PC-3 (cell line): Measurements from ENCODE around the gene GMEB2. TPM values are rescaled to one million over a fixed set of nuclear protein-coding genes. Genes with fewer than 3 reads are reported as not detected.

Source experiments
- ATAC-seq: fragments of 200-7000 bp; cut with Tn5 transposase; 2 replicates; pipeline ENCODE4 v1.9.1; 2020; ENCODE audit warnings: mild to moderate bottlenecking, moderate library complexity
- BruUV-seq: library from RNA; stranded (reverse); fragments of 400-500 nt; replicated peaks from 2 replicates; lab custom pipeline; 2021; lab: Mats Ljungman, UMichigan
- CTCF ChIA-PET: fragments of 300-600 bp; sonication (Branson Sonifier 250); formaldehyde crosslinking; loops from one replicate; lab custom pipeline; 2022; ENCODE audit warnings: antibody characterized with exemption; lab: Charles Lee
- POLR2A ChIA-PET: fragments of 300-600 bp; sonication (Branson Sonifier 250); formaldehyde crosslinking; loops from one replicate; lab custom pipeline; 2022; ENCODE audit warnings: antibody characterized with exemption; ENCODE audit not compliant: unreplicated experiment; lab: Charles Lee
- DNase-seq: peaks from one replicate; pipeline ENCODE4 v3.0.0-alpha.2; 2015
- H2AFZ ChIP-seq: fragments of 300-600 bp; sonication (generic); 2 replicates; pipeline ENCODE4 v1.6.0; 2016; ENCODE audit warnings: antibody characterized with exemption, low read length
- H3F3A ChIP-seq: fragments of 300-600 bp; sonication (generic); one replicate; pipeline ENCODE4 v1.6.0; 2017; ENCODE audit warnings: antibody characterized with exemption, low read length, control low read depth, mild to moderate bottlenecking; ENCODE audit not compliant: unreplicated experiment
- H3K27ac ChIP-seq: fragments of 300-600 bp; sonication (generic); 2 replicates; pipeline ENCODE4 v1.5.1; 2016; ENCODE audit warnings: mild to moderate bottlenecking, low read length
- H3K27me3 ChIP-seq: fragments of 300-600 bp; sonication (generic); 2 replicates; pipeline ENCODE4 v1.6.1; 2016; ENCODE audit warnings: low read length, mixed read lengths
- H3K36me3 ChIP-seq: fragments of 300-600 bp; sonication (generic); 2 replicates; pipeline ENCODE4 v1.6.1; 2016; ENCODE audit warnings: low read depth, mixed run types, low read length, mixed read lengths
- H3K4me1 ChIP-seq: fragments of 300-600 bp; sonication (generic); 2 replicates; pipeline ENCODE4 v1.5.1; 2016; ENCODE audit warnings: low read length; ENCODE audit not compliant: insufficient read depth
- H3K4me2 ChIP-seq: fragments of 300-600 bp; sonication (generic); 2 replicates; pipeline ENCODE4 v1.6.0; 2016; ENCODE audit warnings: low read length
- H3K4me3 ChIP-seq: fragments of 300-600 bp; sonication (generic); 2 replicates; pipeline ENCODE4 v1.5.1; 2016; ENCODE audit warnings: mild to moderate bottlenecking, low read length, mixed read lengths
- H3K79me2 ChIP-seq: fragments of 300-600 bp; sonication (generic); 2 replicates; pipeline ENCODE4 v1.6.1; 2017; ENCODE audit warnings: low read length, mixed read lengths
- H3K9ac ChIP-seq: fragments of 300-600 bp; sonication (generic); 2 replicates; pipeline ENCODE4 v1.6.0; 2016; ENCODE audit warnings: mild to moderate bottlenecking, low read length
- H3K9me2 ChIP-seq: fragments of 300-600 bp; sonication (generic); replicated peaks from 2 replicates; pipeline ENCODE4 v1.6.1; 2016; ENCODE audit warnings: mixed run types, low read length, mixed read lengths
- H3K9me3 ChIP-seq: fragments of 300-600 bp; sonication (generic); 2 replicates; pipeline ENCODE4 v1.6.1; 2016; ENCODE audit warnings: low read length, mixed read lengths
- H4K20me1 ChIP-seq: fragments of 300-600 bp; sonication (generic); 2 replicates; pipeline ENCODE4 v1.6.1; 2016; ENCODE audit warnings: low read length, mixed read lengths
- EZH2 ChIP-seq: fragments of 300-600 bp; sonication (generic); IDR thresholded peaks from one replicate; pipeline ENCODE4 v1.6.1; 2017; ENCODE audit warnings: antibody characterized with exemption, mild to moderate bottlenecking, low read length; ENCODE audit not compliant: unreplicated experiment
- EZH2phosphoT487 ChIP-seq: fragments of 300-600 bp; sonication (generic); IDR thresholded peaks from 2 replicates; pipeline ENCODE4 v1.6.1; 2018; ENCODE audit warnings: mild to moderate bottlenecking, antibody characterized with exemption, low read length, borderline replicate concordance
- intact Hi-C: fragments of 100-400 bp; cut with micrococcal nuclease; formaldehyde crosslinking; loops from 2 replicates; pipeline ENCODE4 v1.9.0; 2023
- total RNA-seq: library from RNA; depleted of rRNA; stranded (reverse); fragments of >200 nt; gene quantifications from 2 replicates; pipeline ENCODE4 v1.2.3, GENCODE V29; 2014
- TF ChIP-seq, protein P1 (sequence below): fragments of 300-600 bp; sonication (generic); conservative IDR thresholded peaks from 2 replicates; pipeline ENCODE4 v1.5.1; 2017; ENCODE audit warnings: antibody characterized with exemption, low read depth, mild to moderate bottlenecking, low read length

The GMEB2 gene
- total RNA-seq, 1 experiment from 2014 or later = 13.7 TPM

- Histone ChIP-seq H4K20me1 (no peaks in the 10 kb centered on the region), H3K9me3 (no peaks in the 10 kb centered on the region), H2AFZ (no peak overlapping the region), H3K9ac (no peak overlapping the region), H3K36me3 (peaks cover 58% of the 10 kb centered on the region), H3K4me2 (no peak overlapping the region), H3F3A (no peaks in the 10 kb centered on the region), H3K79me2 (peaks cover 9% of the 10 kb centered on the region), H3K4me1 (no peaks in the 10 kb centered on the region), H3K27me3 (no peaks in the 10 kb centered on the region), H3K9me2 (no peaks in the 10 kb centered on the region), H3K4me3 (no peak overlapping the region), H3K27ac (no peak overlapping the region)
- DNase-seq (no peak), ATAC-seq (no peak)
- ChIA-PET CTCF (no interaction called here), POLR2A (no interaction called here)
- BruUV-seq = no TSS peak
- TF ChIP-seq, protein P1, sequence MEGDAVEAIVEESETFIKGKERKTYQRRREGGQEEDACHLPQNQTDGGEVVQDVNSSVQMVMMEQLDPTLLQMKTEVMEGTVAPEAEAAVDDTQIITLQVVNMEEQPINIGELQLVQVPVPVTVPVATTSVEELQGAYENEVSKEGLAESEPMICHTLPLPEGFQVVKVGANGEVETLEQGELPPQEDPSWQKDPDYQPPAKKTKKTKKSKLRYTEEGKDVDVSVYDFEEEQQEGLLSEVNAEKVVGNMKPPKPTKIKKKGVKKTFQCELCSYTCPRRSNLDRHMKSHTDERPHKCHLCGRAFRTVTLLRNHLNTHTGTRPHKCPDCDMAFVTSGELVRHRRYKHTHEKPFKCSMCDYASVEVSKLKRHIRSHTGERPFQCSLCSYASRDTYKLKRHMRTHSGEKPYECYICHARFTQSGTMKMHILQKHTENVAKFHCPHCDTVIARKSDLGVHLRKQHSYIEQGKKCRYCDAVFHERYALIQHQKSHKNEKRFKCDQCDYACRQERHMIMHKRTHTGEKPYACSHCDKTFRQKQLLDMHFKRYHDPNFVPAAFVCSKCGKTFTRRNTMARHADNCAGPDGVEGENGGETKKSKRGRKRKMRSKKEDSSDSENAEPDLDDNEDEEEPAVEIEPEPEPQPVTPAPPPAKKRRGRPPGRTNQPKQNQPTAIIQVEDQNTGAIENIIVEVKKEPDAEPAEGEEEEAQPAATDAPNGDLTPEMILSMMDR = no peak
- TF ChIP-seq EZH2phosphoT487 = no peak
- TF ChIP-seq EZH2 = no peak
- intact Hi-C loops = no loop called here
Measured at GRCh38 chr20:63664861-63665594, 38.1 kb upstream of the GMEB2 start.

DNA sequence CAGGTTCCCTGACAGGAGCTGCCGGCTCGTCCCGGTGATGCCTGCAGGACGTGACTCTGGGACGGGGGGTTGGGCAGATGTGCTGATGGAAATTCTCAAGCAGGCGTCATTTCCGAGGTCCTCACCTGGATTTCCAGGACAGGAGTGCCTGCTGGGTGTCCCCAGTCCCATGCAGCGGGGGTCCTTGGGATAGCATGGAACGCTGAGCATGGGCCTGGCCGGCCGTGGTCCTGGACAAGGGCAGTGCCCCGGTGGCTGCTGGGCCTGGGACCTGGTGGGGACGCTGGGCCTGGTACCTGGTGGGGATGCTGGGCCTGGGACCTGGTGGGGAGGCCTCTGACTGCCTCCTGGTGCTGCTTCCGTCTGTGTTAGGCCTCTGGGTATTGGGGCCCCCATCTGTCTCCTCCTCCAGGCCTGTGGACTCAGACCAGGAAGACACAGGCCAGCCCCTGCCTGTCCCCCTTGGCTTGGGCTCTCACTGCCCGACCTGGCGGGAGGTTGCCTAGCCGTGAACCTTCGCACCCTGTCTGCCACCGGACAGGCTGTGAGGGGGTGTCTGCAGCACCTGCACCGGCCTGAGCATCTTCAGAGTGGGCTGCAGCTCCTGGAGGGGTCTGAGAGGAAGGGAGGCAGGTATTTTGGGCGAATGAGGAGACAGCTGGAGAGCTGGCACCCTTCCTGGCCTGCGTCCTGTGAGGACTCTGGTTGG lies 37.4 kb upstream of the GMEB2 start:
- TF ChIP-seq EZH2 = no peak
- TF ChIP-seq, protein P1 = no peak
- Histone ChIP-seq H3K36me3 (peaks cover 58% of the 10 kb centered on the region), H3K4me3 (no peak overlapping the region), H3K9me2 (no peaks in the 10 kb centered on the region), H2AFZ (no peak overlapping the region), H4K20me1 (no peaks in the 10 kb centered on the region), H3K79me2 (peaks cover 16% of the 10 kb centered on the region), H3K4me2 (no peak overlapping the region), H3K27ac (no peak overlapping the region), H3K9me3 (no peaks in the 10 kb centered on the region), H3K27me3 (no peaks in the 10 kb centered on the region), H3F3A (no peaks in the 10 kb centered on the region), H3K4me1 (peaks cover 5% of the 10 kb centered on the region; the same call in 1 of the 2 replicates), H3K9ac (no peak overlapping the region)
- no TSS peak for BruUV-seq
- DNase-seq = no peak
- ATAC-seq = no peak
- intact Hi-C loops = no loop called here
- CTCF ChIA-PET = no interaction called here
- POLR2A ChIA-PET = no interaction called here
